GM12878 (cell line): ENCODE data around the gene ASB7. TPM values are rescaled to one million over a fixed set of nuclear protein-coding genes. Genes with fewer than 3 reads are reported as not detected.

Experiments used
- ATAC-seq: fragments of 200-7000 bp; cut with Tn5 transposase; 3 replicates; pipeline ENCODE4 v1.9.1; 2020; ENCODE audit warnings: mild to moderate bottlenecking, moderate library complexity
- BruUV-seq: library from RNA; stranded (reverse); fragments of 400-500 nt; replicated peaks from 2 replicates; lab custom pipeline; 2021; lab: Mats Ljungman, UMichigan
- CTCF ChIA-PET: fragments of 300-600 bp; sonication (Branson Sonifier 250); formaldehyde crosslinking; extraction: SDS; loops from one replicate; lab custom pipeline; 2021; ENCODE audit warnings: inconsistent platforms; lab: Yijun Ruan, JAX
- POLR2A ChIA-PET: fragments of 350-600 bp; formaldehyde crosslinking; extraction: SDS; loops from one replicate; lab custom pipeline; 2021; ENCODE audit warnings: inconsistent platforms; lab: Charles Lee
- RAD21 ChIA-PET: fragments of 300-600 bp; sonication (Branson Sonifier 250); formaldehyde crosslinking; loops from one replicate; lab custom pipeline; 2023; ENCODE audit warnings: antibody characterized with exemption; ENCODE audit not compliant: unreplicated experiment; lab: Charles Lee
- SMC1A ChIA-PET: fragments of 300-600 bp; sonication (Branson Sonifier 250); formaldehyde crosslinking; loops from one replicate; lab custom pipeline; 2023; ENCODE audit not compliant: unreplicated experiment, uncharacterized antibody; lab: Charles Lee
- DNase-seq: peaks from one replicate; pipeline ENCODE4 v3.0.0-alpha.2; 2011; ENCODE audit warnings: low read depth, low spot score
- FAIRE-seq: peaks from 3 replicates; lab custom pipeline; 2011; peaks lifted over from hg19 to GRCh38; lab: Jason Lieb, UNC
- H2AFZ ChIP-seq: 2 replicates; pipeline ENCODE4 v1.6.0; 2011; ENCODE audit warnings: low read depth, low read length, control low read depth; ENCODE audit not compliant: control insufficient read depth
- H3K27ac ChIP-seq: 2 replicates; pipeline ENCODE4 v1.5.1; 2011; ENCODE audit warnings: control low read depth; ENCODE audit not compliant: control insufficient read depth, insufficient read depth
- H3K27me3 ChIP-seq, 2 experiments: replicated peaks in 1 of 2; 2 replicates each; pipeline versions ENCODE4 v1.6.0 to v1.6.1; 2011; ENCODE audit warnings: low read length in 1 of 2; ENCODE audit not compliant: control insufficient read depth in 2 of 2, insufficient read depth in 2 of 2
- H3K36me3 ChIP-seq, 2 experiments: 2 replicates each; pipeline ENCODE4 v1.5.1; 2011; ENCODE audit warnings: low read length in 1 of 2; ENCODE audit not compliant: control insufficient read depth in 2 of 2, insufficient read depth in 2 of 2
- H3K4me1 ChIP-seq: 2 replicates; pipeline ENCODE4 v1.6.1; 2011; ENCODE audit warnings: mild to moderate bottlenecking, low read length, moderate library complexity, mixed read lengths; ENCODE audit not compliant: control insufficient read depth, insufficient read depth
- H3K4me2 ChIP-seq: 2 replicates; pipeline ENCODE4 v1.6.0; 2011; ENCODE audit warnings: control low read depth; ENCODE audit not compliant: control insufficient read depth, insufficient read depth
- H3K4me3 ChIP-seq: fragments of 200-600 bp; sonication (generic); 2 replicates; pipeline ENCODE4 v1.5.1; 2016
- H3K79me2 ChIP-seq: 2 replicates; pipeline ENCODE4 v1.6.0; 2011; ENCODE audit warnings: low read length; ENCODE audit not compliant: control insufficient read depth, insufficient read depth
- H3K9ac ChIP-seq: 2 replicates; pipeline ENCODE4 v1.8.0; 2011; ENCODE audit warnings: low read length, control low read depth, mixed read lengths; ENCODE audit not compliant: control insufficient read depth, insufficient read depth
- H3K9me3 ChIP-seq: replicated peaks from 3 replicates; pipeline ENCODE4 v1.5.1; 2011; ENCODE audit warnings: mild to moderate bottlenecking, low read length; ENCODE audit not compliant: control insufficient read depth, insufficient read depth
- H4K20me1 ChIP-seq: 2 replicates; pipeline ENCODE4 v1.6.0; 2011; ENCODE audit not compliant: control insufficient read depth, insufficient read depth
- ASH2L ChIP-seq: fragments of 300-600, 200-600 bp; sonication (generic); IDR thresholded peaks from 2 replicates; pipeline ENCODE4 v1.6.1; 2017; ENCODE audit warnings: low read depth, mild to moderate bottlenecking, borderline replicate concordance
- BRCA1 ChIP-seq: IDR thresholded peaks from 2 replicates; pipeline ENCODE4 v1.6.1; 2011; ENCODE audit warnings: low read depth, low read length, improper control_type of control experiment
- ELK1 ChIP-seq: IDR thresholded peaks from 2 replicates; pipeline ENCODE4 v1.6.1; 2012; ENCODE audit warnings: low read depth, low read length, improper control_type of control experiment
- NFYA ChIP-seq: IDR thresholded peaks from 2 replicates; pipeline ENCODE4 v1.6.1; 2011; ENCODE audit warnings: low read depth, mild to moderate bottlenecking, low read length, improper control_type of control experiment, borderline replicate concordance
- NR2F1 ChIP-seq: fragments of 450-650 bp; conservative IDR thresholded peaks from 2 replicates; pipeline ENCODE4 v1.6.1; 2017; ENCODE audit warnings: mild to moderate bottlenecking
- PAX8 ChIP-seq: fragments of 450-650 bp; IDR thresholded peaks from 2 replicates; pipeline ENCODE4 v1.6.1; 2017; ENCODE audit warnings: mild to moderate bottlenecking, moderate library complexity
- POLR2AphosphoS2 ChIP-seq: IDR thresholded peaks from 2 replicates; pipeline ENCODE4 v1.6.1; 2011; ENCODE audit warnings: low read depth, mild to moderate bottlenecking, low read length, improper control_type of control experiment, moderate library complexity
- SIX5 ChIP-seq: IDR thresholded peaks from 2 replicates; pipeline ENCODE4 v1.6.1; 2011; ENCODE audit warnings: mild to moderate bottlenecking, low read depth, low read length, moderate library complexity; ENCODE audit not compliant: severe bottlenecking
- TCF12 ChIP-seq: IDR thresholded peaks from 2 replicates; pipeline ENCODE4 v1.6.1; 2011; ENCODE audit warnings: low read depth, mild to moderate bottlenecking, low read length
- USF1 ChIP-seq: IDR thresholded peaks from 2 replicates; pipeline ENCODE4 v1.6.1; 2011; ENCODE audit warnings: borderline replicate concordance, low read depth, mild to moderate bottlenecking, moderate library complexity, mixed read lengths, low read length; ENCODE audit not compliant: insufficient read depth; ENCODE audit errors: extremely low read length
- ZBTB4 ChIP-seq: fragments of 450-650 bp; formaldehyde crosslinking; IDR thresholded peaks from 2 replicates; pipeline ENCODE4 v1.4.0; 2022; ENCODE audit warnings: mild to moderate bottlenecking, moderate library complexity
- ZNF687 ChIP-seq: fragments of 450-650 bp; IDR thresholded peaks from 2 replicates; pipeline ENCODE4 v1.6.1; 2017; ENCODE audit warnings: mild to moderate bottlenecking, moderate library complexity
- ZZZ3 ChIP-seq: IDR thresholded peaks from 2 replicates; pipeline ENCODE4 v1.6.1; 2011; ENCODE audit warnings: low read depth; ENCODE audit not compliant: control insufficient read depth, insufficient read length
- WGBS: methylation state at CpG from one replicate; pipeline ENCODE4 v1.1.6; 2016; ENCODE audit warnings: low lambda C conversion rate; ENCODE audit not compliant: insufficient replicate concordance, insufficient coverage; ENCODE audit errors: missing lambda C conversion rate; 5-methylcytosine and 5-hydroxymethylcytosine counted together
- in situ Hi-C: fragments of 300-500 bp; cut with MboI; formaldehyde crosslinking; loops from 9 replicates; pipeline ENCODE4 v1.14.3; 2018; ENCODE audit warnings: mixed read lengths
- intact Hi-C: fragments of 100-400 bp; cut with micrococcal nuclease; formaldehyde crosslinking; loops from one replicate; pipeline ENCODE4 v1.14.2; 2022; ENCODE audit not compliant: unreplicated experiment
- polyA plus RNA-seq, 11 experiments: library from polyadenylated mRNA; depleted of rRNA in 4 of 11; unstranded in 6 of 11; stranded (reverse) in 5 of 11; fragments of >200 nt; fragmentation: Nextera tagmentation in 4 of 11; fragmentation: Illumina TruSeq in 1 of 11; extraction: Ambion mirVana in 4 of 11; extraction: Trizol in 1 of 11; gene quantifications; 1 replicate in 1 of 11; 2 replicates in 10 of 11; pipeline versions ENCODE4 v1.2.1 to v1.2.3, GENCODE V29; 2011 to 2016; ENCODE audit warnings: inconsistent platforms in 2 of 11, missing spikeins in 2 of 11, low read depth in 1 of 11
- total RNA-seq, 4 experiments: library from RNA; depleted of rRNA in 3 of 4; stranded (reverse); fragments of >200 nt in 3 of 4; fragmentation: Illumina TruSeq in 1 of 4; extraction: Trizol in 1 of 4; gene quantifications; 2 replicates each; pipeline versions ENCODE4 v1.2.1 to v1.2.3, GENCODE V29; 2013 to 2021

The ASB7 gene
- total and polyA plus RNA-seq, 10 of the 15 experiments (the other 5 are each of a cell fraction or from before 2014, with no cell fraction given) = 2.7 to 13.9 (median 8.6) TPM

GRCh38 chr15:100628746-100629145 is 26.4 kb downstream of the ASB7 start:
- no peak for DNase-seq
- Histone ChIP-seq H4K20me1 (no peaks in the 10 kb centered on the region; the same call in 1 of the 2 replicates), H3K4me1 (no peaks in the 10 kb centered on the region), H3K9ac (no peak overlapping the region), H2AFZ (no peak overlapping the region), H3K4me3 (no peak overlapping the region), H3K4me2 (no peak overlapping the region), H3K9me3 (no peaks in the 10 kb centered on the region), H3K36me3 (peaks cover 0 to 15% of the 10 kb centered on the region in 2 experiments), H3K27me3 (no peaks in the 10 kb centered on the region), H3K79me2 (no peaks in the 10 kb centered on the region), H3K27ac (no peak overlapping the region)
- FAIRE-seq = no peak
- no peak for ATAC-seq
- ChIA-PET RAD21 (no interaction called here), SMC1A (no interaction called here), CTCF (interaction anchor here (3.0 kb wide), 1 partner anchor 243 kb away, joined by 8 read pairs; no protein-coding TSS in a partner anchor), POLR2A (no interaction called here)
- TF ChIP-seq NFYA (no peak), USF1 (no peak), PAX8 (no peak), ASH2L (no peak), ZZZ3 (no peak), ZBTB4 (CRISPR knock-in tag) (no peak), BRCA1 (no peak), ELK1 (no peak), SIX5 (no peak), ZNF687 (no peak), TCF12 (no peak), NR2F1 (no peak), POLR2AphosphoS2 (no peak)
- no TSS peak for BruUV-seq
- WGBS = 48% methylated on average over 3 of the region's 3 CpGs
- intact Hi-C loops (loop anchor here (5.0 kb wide), 1 partner anchor 289 kb away; the partner anchor contains the start of gene LRRK1), in situ Hi-C loops (loop anchor here (5.0 kb wide), 1 partner anchor 244 kb away; no protein-coding TSS in a partner anchor)
